HG02884 (cell line): ENCODE results near the gene VSX1.

Experiments
- ATAC-seq: cut with Tn5 transposase; IDR thresholded peaks from one replicate; pipeline ENCODE4 v1.9.1; 2021; ENCODE audit warnings: mild to moderate bottlenecking, moderate library complexity; ENCODE audit not compliant: unreplicated experiment

Gene VSX1

GRCh38 chr20:25081730-25082497 is at the start of gene VSX1:
TSS of gene VSX1 (minus strand) at chr20:25082141. CDS start at chr20:25082096, 45 bp downstream.
- ATAC-seq = no peak

- ATAC-seq = no peak
Observed at GRCh38 chr20:25129908-25130307, 48.0 kb upstream of the VSX1 start.

DNA sequence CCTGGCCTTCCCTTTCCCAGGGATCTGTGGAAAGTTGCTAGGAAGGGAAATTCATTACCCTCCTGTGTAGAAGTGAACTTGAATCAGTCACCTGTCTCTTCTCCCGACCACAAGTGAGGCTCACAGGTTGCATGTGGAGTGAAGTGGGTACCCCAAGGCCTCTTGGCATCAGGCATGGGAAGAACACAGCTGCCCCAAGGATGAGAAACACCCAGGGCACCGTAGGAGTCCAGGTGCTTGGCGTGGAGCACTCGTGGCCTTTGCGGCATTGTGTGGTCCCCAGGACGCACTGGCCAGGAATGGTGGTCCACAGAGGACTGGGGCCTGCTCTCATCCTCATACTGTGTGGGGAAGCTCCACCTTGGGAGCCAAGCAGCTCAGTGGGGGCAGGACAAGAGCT is 47.5 kb upstream of the VSX1 start:
- no peak for ATAC-seq

GRCh38 chr20:25128649-25129048 is 46.7 kb upstream of the VSX1 start:
- ATAC-seq = no peak

- ATAC-seq = no peak
Observed at GRCh38 chr20:25127761-25128537, 46.0 kb upstream of the VSX1 start.

GRCh38 chr20:25126204-25127029 is 44.5 kb upstream of the VSX1 start:
- no peak for ATAC-seq

DNA sequence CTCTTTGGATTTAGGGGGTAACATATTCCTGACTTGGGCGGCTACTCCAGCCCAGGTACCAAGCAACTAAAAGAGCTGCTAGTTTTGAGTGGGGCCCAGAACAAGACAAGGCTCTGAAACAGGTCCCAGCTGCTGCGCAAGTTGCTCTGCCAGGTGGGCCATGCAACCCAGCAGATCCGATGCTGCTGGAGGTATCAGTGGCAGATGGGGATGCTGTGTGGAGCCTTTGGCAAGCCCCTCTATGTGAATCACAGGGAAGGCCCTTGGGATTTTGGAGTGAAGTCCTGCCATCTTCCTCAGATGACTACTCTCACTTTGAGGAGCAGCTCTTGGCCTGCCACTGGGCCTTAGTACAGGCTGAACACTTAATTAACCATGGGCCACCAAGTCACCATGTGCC is 43.7 kb upstream of the VSX1 start:
- no peak for ATAC-seq

DNA sequence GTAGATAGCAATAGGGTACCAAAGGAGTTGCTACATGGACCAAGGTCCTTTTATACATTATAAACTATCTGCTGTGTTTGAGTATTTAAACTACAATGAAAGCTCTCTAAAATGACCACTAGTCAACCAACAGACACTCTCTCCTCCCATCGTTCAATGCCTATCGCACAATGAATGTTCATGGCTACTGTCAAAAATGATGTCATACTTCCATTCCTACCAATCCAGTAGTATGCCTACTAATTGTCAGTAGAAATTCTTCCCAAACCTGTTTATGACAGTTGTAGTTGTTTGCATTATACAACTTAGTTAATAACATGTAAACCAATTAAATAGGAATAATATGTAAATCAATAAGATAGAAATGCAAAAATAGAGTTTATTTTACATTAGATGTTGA is 39.0 kb upstream of the VSX1 start:
- no peak for ATAC-seq

DNA sequence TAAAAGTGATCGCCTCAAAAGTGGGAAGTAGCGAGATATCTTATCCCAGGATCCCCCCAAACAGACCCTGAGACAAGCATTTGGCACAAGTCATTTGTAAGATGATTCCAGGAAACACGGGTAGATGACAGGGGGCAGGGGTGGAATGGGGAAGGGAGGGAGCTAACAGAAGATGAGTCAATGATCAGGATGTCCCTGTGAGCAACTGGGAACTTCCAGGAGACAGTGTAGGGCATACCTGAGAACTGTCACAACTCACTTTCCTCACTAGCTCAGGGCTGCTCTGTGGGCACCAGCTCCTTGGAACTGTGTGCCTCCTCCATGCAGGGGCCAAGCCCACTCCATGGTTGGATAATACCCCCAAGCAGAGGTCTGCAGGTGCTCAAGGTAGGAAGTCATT is 38.5 kb upstream of the VSX1 start:
- no peak for ATAC-seq

DNA sequence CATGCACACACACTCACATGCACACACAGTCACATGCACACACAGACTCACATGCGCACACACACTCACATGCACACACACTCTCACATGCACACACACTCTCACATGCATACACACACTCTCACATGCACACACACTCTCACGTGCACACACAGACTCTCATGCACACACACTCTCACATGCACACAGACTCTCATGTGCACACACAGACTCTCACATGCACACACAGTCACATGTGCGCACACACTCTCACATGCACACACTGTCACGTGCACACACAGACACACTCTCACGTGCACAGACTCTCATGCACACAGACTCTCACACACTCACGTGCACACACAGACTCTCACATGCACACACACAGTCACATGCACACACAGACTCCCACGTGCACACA is 36.6 kb upstream of the VSX1 start:
- no peak for ATAC-seq

DNA sequence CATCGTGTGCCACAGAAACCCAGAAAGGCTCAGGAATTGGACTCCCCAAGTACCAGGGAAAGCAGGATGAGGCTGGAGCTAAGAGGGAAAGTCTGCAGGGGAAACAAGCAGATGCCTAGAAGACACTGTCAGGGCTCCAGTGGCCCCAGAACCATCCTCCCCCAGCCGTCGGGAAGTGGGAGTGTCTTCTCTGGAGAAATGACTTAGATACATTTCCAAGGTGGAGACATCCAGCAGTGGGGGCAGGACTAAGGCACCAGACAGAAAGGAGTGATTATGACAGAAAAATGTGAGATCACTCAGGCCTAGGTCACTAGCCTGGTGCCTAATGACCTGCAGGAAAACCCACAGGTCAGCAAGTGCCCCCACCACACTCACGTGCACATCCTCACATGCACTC is 36.0 kb upstream of the VSX1 start:
- no peak for ATAC-seq

GRCh38 chr20:25116739-25117458 is 35.0 kb upstream of the VSX1 start:
- no peak for ATAC-seq

- no peak for ATAC-seq
Observed at GRCh38 chr20:25103526-25103925, 21.6 kb upstream of the VSX1 start.

DNA sequence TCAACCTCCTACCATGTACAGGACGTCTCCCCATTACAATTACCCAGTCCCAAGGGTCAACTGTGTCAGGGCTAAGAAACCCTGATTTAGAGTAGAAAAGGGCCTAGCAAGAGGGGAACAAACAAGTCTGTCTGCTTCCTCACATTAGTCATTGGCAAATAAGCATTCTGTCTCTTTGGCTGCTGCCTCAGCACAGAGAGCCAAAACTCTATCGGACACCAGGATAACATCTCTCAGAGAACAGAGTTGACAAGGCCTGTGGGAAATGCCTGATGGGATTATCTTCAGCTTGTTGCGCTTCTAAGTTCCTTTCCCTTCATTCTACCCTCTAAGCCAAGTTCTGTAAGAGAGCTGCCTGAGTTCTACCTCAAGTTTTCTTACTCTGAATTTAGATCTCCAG is 19.0 kb upstream of the VSX1 start:
- ATAC-seq = no peak

- no peak for ATAC-seq
Observed at GRCh38 chr20:25099601-25100140, 17.7 kb upstream of the VSX1 start.

DNA sequence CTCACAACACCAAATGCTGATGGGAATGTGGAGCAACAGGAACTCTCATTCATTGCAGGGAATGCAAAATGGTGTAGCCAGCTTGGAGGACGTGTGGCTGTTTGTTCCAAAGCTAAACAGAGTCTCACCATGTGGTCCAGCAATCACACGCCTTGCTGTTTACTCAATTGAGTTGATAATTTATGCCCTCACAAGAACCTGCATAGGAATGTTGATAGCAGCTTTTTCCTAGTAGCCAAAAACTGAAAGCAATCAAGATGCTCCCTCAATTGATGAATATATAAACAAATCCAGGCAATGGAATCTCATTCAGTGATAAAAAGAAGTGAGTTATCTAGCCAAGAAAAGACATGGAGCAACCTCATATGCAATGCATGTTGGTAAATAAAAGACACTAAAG is 15.6 kb upstream of the VSX1 start:
- no peak for ATAC-seq

DNA sequence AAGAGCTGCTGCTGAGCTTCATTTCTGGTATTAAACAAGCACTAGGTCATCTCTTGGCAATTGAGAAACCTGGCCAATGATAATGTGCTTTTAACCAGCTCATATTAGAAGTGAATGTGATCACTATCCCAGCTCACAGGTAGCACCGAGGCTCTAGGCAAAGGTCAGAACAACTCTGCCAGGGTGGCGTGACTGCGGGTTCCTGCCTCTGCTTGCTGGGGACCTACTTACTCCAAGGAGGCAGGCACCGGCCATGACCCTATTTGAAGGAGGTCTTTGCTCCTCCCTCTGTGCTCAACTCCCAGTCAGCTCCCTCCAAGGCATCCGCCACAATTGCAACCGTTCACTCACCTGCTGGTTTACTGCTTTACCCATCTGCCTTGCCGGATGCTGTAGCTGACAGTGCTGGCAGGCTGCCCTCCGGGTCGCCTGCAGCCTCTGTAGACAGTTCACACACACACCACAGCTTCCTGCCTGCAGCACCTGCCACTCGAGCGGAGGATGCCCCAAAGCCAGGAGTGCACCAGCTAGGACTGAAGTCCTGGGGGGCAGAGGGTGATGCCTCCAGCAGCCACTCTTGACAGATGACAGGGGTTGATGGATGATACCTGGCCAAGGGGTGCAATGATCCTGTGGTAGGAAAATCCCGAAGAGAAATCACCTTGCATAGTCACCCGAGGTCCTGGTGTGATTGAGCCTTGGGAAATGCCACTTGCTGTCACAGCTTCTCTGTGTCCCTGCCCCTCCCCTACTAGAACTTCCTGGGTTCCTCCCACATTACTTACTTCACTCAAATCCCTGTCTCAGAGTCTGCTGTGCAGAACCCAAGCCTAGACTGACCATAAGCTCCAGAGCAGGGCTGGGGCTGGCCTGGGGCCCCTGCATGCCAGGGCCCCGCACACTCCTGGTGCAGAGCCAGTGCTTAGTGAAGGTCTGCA is 8.8 kb upstream of the VSX1 start:
- ATAC-seq = no peak

GRCh38 chr20:25089662-25090061 is 7.7 kb upstream of the VSX1 start:
- ATAC-seq = no peak

DNA sequence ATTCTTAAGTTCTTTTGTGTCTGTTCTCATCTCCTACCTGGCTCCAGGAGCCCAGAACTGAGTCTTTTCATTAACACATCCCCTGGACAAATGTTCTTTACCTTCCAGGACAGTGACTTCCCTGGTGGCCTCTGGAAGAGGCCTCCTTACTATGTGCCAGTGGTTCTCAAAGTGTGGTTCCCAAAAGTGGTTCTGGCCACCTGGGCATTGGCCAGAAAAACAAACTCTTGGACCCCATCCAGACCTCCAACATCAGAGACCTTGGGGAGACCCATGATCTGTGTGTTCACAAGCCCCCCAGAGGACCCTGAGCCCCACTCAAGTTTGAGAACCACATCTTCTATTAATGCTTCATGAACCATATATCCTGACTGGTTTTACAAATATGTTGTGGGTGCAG is 7.2 kb upstream of the VSX1 start:
- ATAC-seq = no peak

GRCh38 chr20:25088267-25088666 is 6.3 kb upstream of the VSX1 start:
- no peak for ATAC-seq
